Erythroblast (primary cell): ENCODE results near the gene OR8G5.

ENCODE experiments used
- GATA1 ChIP-seq: IDR thresholded peaks from 2 replicates; pipeline ENCODE4 v1.6.1; 2011; ENCODE audit warnings: low read depth, mild to moderate bottlenecking, control low read depth, low read length, moderate library complexity
- POLR2A ChIP-seq: IDR thresholded peaks from 2 replicates; pipeline ENCODE4 v1.6.1; 2011; ENCODE audit warnings: mild to moderate bottlenecking, low read length

DNA sequence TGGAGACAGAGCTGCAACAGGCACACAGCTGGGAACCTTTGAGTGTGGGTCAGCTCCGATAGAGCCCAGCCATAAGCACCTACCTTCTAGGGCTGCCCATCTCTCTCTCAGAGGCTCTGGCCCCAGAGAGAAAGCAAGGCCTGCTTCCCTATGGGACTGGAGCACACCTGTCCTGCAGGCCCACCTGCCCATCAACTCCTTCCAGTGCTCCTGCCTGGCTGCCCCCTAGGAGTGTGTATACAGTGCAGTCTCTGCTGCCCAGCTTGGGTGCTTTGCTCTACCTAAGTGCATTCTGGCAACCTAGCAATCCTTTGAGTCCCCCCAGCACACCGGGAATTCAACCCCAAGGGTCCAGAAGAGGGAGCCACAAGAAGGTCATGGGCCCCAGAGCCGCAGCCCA, 21.0 kb downstream of the OR8G5 start:
- no peak for TF ChIP-seq POLR2A
- no peak for TF ChIP-seq GATA1
